AG04449 (cell line): ENCODE measurements around the gene PARP15.

Source experiments
- CTCF ChIA-PET: fragments of 350-600 bp; formaldehyde crosslinking; extraction: SDS; loops from one replicate; lab custom pipeline; 2021; ENCODE audit warnings: antibody characterized with exemption; lab: Yijun Ruan, JAX
- POLR2A ChIA-PET: fragments of 400-600, 350-600 bp; formaldehyde crosslinking; extraction: SDS; loops from one replicate; lab custom pipeline; 2020; ENCODE audit warnings: antibody characterized with exemption, inconsistent platforms; lab: Yijun Ruan, JAX
- DNase-seq: peaks from one replicate; pipeline ENCODE4 v3.0.0-alpha.2; 2010; ENCODE audit warnings: low read depth, low spot score
- H3K4me3 ChIP-seq: 2 replicates; pipeline ENCODE4 v1.5.1; 2011; ENCODE audit warnings: low read depth, mild to moderate bottlenecking, control low read depth, low read length
- TF ChIP-seq, protein P1 (sequence below): IDR thresholded peaks from one replicate; pipeline ENCODE4 v1.5.1; 2011; ENCODE audit warnings: mild to moderate bottlenecking, moderate library complexity, low read length, control low read depth, inconsistent platforms; ENCODE audit not compliant: insufficient read depth; ENCODE audit errors: missing control alignments

The PARP15 gene

DNA sequence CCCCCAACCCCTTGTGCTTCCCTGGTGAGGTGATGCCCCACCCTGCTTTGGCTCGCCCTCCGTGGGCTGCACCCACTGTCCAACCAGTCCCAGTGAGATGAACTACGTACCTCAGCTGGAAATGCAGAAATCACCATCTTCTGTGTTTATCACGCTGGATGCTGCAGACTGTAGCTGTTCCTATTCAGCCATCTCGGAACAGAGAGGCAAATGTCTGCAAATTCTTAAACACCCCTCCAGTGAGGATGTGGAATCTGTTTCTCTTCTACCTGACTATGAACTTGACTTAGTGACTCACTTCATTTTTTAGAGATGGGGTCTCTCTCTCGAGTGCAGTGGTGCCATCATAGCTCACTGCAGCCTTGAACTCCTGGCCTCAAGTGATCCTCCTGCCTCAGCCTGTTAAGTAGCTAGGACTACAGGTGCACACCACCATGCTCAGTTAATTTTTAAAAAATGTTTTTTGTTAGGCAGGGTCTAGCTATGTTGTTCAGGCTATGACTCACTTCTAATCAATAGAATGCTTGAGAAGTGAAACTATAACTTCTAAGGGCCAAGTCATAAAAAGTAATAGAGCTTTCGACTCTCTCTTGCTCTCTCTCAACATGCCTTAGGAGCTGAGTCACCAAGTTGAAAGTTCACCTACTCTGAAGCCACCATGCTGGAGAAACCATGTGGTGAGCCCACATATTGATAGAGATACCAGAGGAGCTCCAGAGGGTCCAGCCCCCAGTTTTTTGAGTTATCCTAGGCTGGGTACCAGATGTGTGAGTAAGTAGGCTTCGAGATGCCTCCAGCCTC lies 91.7 kb downstream of the PARP15 start:
- DNase-seq, result peak; percentile 31

DNA sequence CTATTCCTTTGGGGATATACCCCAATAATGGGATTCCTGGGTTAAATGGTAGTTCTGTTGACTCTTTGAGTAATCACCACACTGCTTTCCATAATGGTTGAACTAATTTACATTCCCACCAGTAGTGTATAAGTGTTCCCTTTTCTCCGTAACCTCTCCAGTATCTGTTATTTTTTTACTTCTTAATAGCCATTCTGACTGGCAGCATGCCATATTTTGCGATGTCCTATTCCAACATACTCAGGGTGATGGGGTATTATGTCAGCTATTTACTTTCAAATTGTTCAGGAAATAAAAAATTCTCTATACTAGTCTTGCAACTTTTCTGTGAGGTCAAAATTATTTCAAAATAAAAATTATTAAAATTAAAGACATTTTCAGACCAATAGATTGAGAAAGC lies 94.1 kb downstream of the PARP15 start:
- TF ChIP-seq, protein P1, sequence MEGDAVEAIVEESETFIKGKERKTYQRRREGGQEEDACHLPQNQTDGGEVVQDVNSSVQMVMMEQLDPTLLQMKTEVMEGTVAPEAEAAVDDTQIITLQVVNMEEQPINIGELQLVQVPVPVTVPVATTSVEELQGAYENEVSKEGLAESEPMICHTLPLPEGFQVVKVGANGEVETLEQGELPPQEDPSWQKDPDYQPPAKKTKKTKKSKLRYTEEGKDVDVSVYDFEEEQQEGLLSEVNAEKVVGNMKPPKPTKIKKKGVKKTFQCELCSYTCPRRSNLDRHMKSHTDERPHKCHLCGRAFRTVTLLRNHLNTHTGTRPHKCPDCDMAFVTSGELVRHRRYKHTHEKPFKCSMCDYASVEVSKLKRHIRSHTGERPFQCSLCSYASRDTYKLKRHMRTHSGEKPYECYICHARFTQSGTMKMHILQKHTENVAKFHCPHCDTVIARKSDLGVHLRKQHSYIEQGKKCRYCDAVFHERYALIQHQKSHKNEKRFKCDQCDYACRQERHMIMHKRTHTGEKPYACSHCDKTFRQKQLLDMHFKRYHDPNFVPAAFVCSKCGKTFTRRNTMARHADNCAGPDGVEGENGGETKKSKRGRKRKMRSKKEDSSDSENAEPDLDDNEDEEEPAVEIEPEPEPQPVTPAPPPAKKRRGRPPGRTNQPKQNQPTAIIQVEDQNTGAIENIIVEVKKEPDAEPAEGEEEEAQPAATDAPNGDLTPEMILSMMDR, result no peak
- POLR2A ChIA-PET, result no interaction called here
- no peak for DNase-seq
- H3K4me3 ChIP-seq, result no peak overlapping the region
- CTCF ChIA-PET, result interaction anchor here (0.7 to 1.4 kb wide), 3 partner anchors 9 to 159 kb away, joined by 3 read pairs; partner anchors contain the start of gene PARP14

More for the DNA sequence above, 91.7 kb downstream of the PARP15 start:
- CTCF ChIA-PET, result interaction anchor here (0.8 to 2.5 kb wide), 3 partner anchors 9 to 108 kb away, joined by 3 to 24 read pairs (median 3); no protein-coding TSS in a partner anchor
- no peak overlapping the region for H3K4me3 ChIP-seq
- POLR2A ChIA-PET, result no interaction called here
- TF ChIP-seq, protein P1, result no peak

DNA sequence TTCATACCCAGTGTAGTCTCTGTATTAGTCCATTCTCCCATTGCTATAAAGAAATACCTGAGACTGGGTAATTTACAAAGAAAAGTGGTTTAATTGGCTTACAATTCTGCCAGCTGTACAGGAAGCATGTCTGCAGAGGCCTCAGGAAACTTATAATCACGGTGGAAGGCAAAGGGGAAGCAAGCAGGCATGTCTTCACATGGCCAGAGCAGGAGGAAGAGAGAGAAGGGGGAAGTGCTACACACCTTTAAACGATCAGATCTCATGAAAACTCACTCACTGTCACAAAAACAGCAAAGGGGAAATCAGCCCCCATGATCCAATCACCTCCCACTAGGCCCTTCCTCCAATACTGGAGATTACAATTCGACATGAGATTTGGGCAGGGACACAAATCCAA lies 96.9 kb downstream of the PARP15 start:
- ChIA-PET POLR2A (no interaction called here), CTCF (interaction anchor here (1.7 kb wide), 1 partner anchor 216 kb away, joined by 5 read pairs; no protein-coding TSS in a partner anchor)
- H3K4me3 ChIP-seq, result no peak overlapping the region
- TF ChIP-seq, protein P1, result no peak
- no peak for DNase-seq

DNA sequence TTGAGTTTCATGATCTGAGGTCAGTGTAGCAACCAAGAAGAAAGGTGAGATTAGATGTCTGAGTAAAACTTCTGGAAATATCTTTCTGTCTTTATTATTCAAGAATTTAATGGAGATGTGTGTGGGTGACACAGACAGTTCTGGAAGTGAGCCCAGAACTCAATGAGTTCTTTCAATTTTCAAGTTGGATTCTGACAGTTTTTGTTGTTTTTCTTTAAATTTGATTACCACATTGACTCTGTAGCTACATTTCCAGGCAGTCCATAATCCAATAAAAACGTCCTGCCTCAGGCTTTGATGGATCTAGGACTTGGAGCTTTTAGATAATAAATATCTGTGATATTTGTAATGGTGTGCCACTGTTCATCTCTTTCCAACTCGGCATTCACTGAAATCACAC lies 99.3 kb downstream of the PARP15 start:
- no peak for DNase-seq
- no peak overlapping the region for H3K4me3 ChIP-seq
- TF ChIP-seq, protein P1, result no peak
- POLR2A ChIA-PET, result no interaction called here
- CTCF ChIA-PET, result interaction anchor here (0.6 to 6.6 kb wide), 5 partner anchors 94 to 285 kb away, joined by 3 to 181 read pairs (median 71); partner anchors contain the start of genes DTX3L and PARP9

DNA sequence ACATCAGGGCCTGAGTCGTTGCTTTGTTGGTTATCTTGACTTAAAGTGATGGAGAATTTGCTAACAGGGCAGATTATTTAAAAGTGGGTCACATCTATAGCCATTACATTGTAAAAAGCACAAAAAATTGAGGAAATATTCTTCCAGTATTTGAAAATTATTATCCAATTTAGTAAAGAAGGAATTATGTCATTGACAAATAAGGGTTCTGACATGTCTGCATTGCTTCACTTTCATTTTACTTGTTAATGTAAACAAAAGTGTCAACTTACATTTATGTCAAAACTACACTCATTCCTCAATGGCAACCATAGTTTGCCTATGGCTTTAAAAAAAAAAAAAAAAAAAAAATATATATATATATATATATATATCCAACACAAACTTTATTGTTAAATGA lies 99.8 kb downstream of the PARP15 start:
- POLR2A ChIA-PET, result no interaction called here
- H3K4me3 ChIP-seq, result no peak overlapping the region
- TF ChIP-seq, protein P1, result no peak
- no peak for DNase-seq
- CTCF ChIA-PET, result interaction anchor here (1.0 to 6.6 kb wide), 6 partner anchors 8 to 286 kb away, joined by 3 to 181 read pairs (median 48); partner anchors contain the start of genes DTX3L and PARP9

DNA sequence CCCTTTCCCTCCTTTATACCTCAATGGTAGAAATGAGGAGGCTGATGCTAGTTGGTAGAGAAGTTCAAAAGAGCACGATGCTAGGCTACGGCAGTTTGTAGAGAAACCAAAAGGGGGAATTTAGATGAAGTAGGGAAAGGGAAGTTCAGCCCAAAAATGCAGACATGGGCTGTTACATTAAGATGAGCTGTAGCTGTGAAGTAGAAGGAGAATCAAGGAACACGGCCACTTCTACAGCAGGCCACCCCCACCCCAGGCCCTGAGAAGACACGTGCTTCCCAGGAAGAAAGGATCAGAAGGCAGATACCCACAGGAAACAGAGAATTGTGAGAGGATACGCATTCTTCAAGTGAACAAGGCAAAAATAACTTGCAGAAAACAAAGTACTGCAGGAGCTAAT lies 101.1 kb downstream of the PARP15 start:
- DNase-seq, result no peak
- no peak overlapping the region for H3K4me3 ChIP-seq
- TF ChIP-seq, protein P1, result no peak
- ChIA-PET CTCF (interaction anchor here (0.7 to 6.6 kb wide), 42 partner anchors 9 to 1132 kb away, joined by 3 to 181 read pairs (median 5); partner anchors contain the start of genes DTX3L, KPNA1, PARP9 and POLQ), POLR2A (interaction anchor here (0.6 to 1.3 kb wide), 2 partner anchors 114 to 285 kb away, joined by 3 to 4 read pairs; partner anchors contain the start of genes DTX3L and PARP9)
